ENCODE data around the gene CCDC187.

GRCh38 chr9:136297016-136297691 is 6.7 kb downstream of the CCDC187 start:
- TF ChIP-seq POLR2AphosphoS5 (IDR thresholded peaks at IDR 0.05; ENCODE audit: low read depth, low read length) (no peak), TAF1 (IDR thresholded peaks at IDR 0.05; ENCODE audit: borderline replicate concordance, insufficient read depth, low read length) (no peak), SIN3A (IDR thresholded peaks at IDR 0.05; ENCODE audit: borderline replicate concordance, insufficient read depth, low read length) (no peak), FOXP2 (optimal IDR thresholded peaks at IDR 0.05; ENCODE audit: borderline replicate concordance, extremely low read depth, extremely low read length, insufficient read depth) (no peak)
- TF ChIP-seq, protein P1, sequence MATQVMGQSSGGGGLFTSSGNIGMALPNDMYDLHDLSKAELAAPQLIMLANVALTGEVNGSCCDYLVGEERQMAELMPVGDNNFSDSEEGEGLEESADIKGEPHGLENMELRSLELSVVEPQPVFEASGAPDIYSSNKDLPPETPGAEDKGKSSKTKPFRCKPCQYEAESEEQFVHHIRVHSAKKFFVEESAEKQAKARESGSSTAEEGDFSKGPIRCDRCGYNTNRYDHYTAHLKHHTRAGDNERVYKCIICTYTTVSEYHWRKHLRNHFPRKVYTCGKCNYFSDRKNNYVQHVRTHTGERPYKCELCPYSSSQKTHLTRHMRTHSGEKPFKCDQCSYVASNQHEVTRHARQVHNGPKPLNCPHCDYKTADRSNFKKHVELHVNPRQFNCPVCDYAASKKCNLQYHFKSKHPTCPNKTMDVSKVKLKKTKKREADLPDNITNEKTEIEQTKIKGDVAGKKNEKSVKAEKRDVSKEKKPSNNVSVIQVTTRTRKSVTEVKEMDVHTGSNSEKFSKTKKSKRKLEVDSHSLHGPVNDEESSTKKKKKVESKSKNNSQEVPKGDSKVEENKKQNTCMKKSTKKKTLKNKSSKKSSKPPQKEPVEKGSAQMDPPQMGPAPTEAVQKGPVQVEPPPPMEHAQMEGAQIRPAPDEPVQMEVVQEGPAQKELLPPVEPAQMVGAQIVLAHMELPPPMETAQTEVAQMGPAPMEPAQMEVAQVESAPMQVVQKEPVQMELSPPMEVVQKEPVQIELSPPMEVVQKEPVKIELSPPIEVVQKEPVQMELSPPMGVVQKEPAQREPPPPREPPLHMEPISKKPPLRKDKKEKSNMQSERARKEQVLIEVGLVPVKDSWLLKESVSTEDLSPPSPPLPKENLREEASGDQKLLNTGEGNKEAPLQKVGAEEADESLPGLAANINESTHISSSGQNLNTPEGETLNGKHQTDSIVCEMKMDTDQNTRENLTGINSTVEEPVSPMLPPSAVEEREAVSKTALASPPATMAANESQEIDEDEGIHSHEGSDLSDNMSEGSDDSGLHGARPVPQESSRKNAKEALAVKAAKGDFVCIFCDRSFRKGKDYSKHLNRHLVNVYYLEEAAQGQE (IDR thresholded peaks at IDR 0.05; ENCODE audit: insufficient read depth in 1 of 2, low read depth in 2 of 2, low read length in 2 of 2): no peak

Measured in PFSK-1 (cell line).